GM12878 (cell line): ENCODE data around the gene WDFY4. TPM values are rescaled to one million over a fixed set of nuclear protein-coding genes. Genes with fewer than 3 reads are reported as not detected.

Source experiments
- ATAC-seq: fragments of 200-7000 bp; cut with Tn5 transposase; 3 replicates; pipeline ENCODE4 v1.9.1; 2020; ENCODE audit warnings: mild to moderate bottlenecking, moderate library complexity
- BruUV-seq: library from RNA; stranded (reverse); fragments of 400-500 nt; replicated peaks from 2 replicates; lab custom pipeline; 2021; lab: Mats Ljungman, UMichigan
- CTCF ChIA-PET: fragments of 300-600 bp; sonication (Branson Sonifier 250); formaldehyde crosslinking; extraction: SDS; loops from one replicate; lab custom pipeline; 2021; ENCODE audit warnings: inconsistent platforms; lab: Yijun Ruan, JAX
- POLR2A ChIA-PET: fragments of 350-600 bp; formaldehyde crosslinking; extraction: SDS; loops from one replicate; lab custom pipeline; 2021; ENCODE audit warnings: inconsistent platforms; lab: Charles Lee
- RAD21 ChIA-PET: fragments of 300-600 bp; sonication (Branson Sonifier 250); formaldehyde crosslinking; loops from one replicate; lab custom pipeline; 2023; ENCODE audit warnings: antibody characterized with exemption; ENCODE audit not compliant: unreplicated experiment; lab: Charles Lee
- SMC1A ChIA-PET: fragments of 300-600 bp; sonication (Branson Sonifier 250); formaldehyde crosslinking; loops from one replicate; lab custom pipeline; 2023; ENCODE audit not compliant: unreplicated experiment, uncharacterized antibody; lab: Charles Lee
- DNase-seq: peaks from one replicate; pipeline ENCODE4 v3.0.0-alpha.2; 2011; ENCODE audit warnings: low read depth, low spot score
- FAIRE-seq: peaks from 3 replicates; lab custom pipeline; 2011; peaks lifted over from hg19 to GRCh38; lab: Jason Lieb, UNC
- H2AFZ ChIP-seq: 2 replicates; pipeline ENCODE4 v1.6.0; 2011; ENCODE audit warnings: low read depth, low read length, control low read depth; ENCODE audit not compliant: control insufficient read depth
- H3K27ac ChIP-seq: 2 replicates; pipeline ENCODE4 v1.5.1; 2011; ENCODE audit warnings: control low read depth; ENCODE audit not compliant: control insufficient read depth, insufficient read depth
- H3K27me3 ChIP-seq, 2 experiments: replicated peaks in 1 of 2; 2 replicates each; pipeline versions ENCODE4 v1.6.0 to v1.6.1; 2011; ENCODE audit warnings: low read length in 1 of 2; ENCODE audit not compliant: control insufficient read depth in 2 of 2, insufficient read depth in 2 of 2
- H3K36me3 ChIP-seq, 2 experiments: 2 replicates each; pipeline ENCODE4 v1.5.1; 2011; ENCODE audit warnings: low read length in 1 of 2; ENCODE audit not compliant: control insufficient read depth in 2 of 2, insufficient read depth in 2 of 2
- H3K4me1 ChIP-seq: 2 replicates; pipeline ENCODE4 v1.6.1; 2011; ENCODE audit warnings: mild to moderate bottlenecking, low read length, moderate library complexity, mixed read lengths; ENCODE audit not compliant: control insufficient read depth, insufficient read depth
- H3K4me2 ChIP-seq: 2 replicates; pipeline ENCODE4 v1.6.0; 2011; ENCODE audit warnings: control low read depth; ENCODE audit not compliant: control insufficient read depth, insufficient read depth
- H3K4me3 ChIP-seq: fragments of 200-600 bp; sonication (generic); 2 replicates; pipeline ENCODE4 v1.5.1; 2016
- H3K79me2 ChIP-seq: 2 replicates; pipeline ENCODE4 v1.6.0; 2011; ENCODE audit warnings: low read length; ENCODE audit not compliant: control insufficient read depth, insufficient read depth
- H3K9ac ChIP-seq: 2 replicates; pipeline ENCODE4 v1.8.0; 2011; ENCODE audit warnings: low read length, control low read depth, mixed read lengths; ENCODE audit not compliant: control insufficient read depth, insufficient read depth
- H3K9me3 ChIP-seq: replicated peaks from 3 replicates; pipeline ENCODE4 v1.5.1; 2011; ENCODE audit warnings: mild to moderate bottlenecking, low read length; ENCODE audit not compliant: control insufficient read depth, insufficient read depth
- H4K20me1 ChIP-seq: 2 replicates; pipeline ENCODE4 v1.6.0; 2011; ENCODE audit not compliant: control insufficient read depth, insufficient read depth
- BCL11A ChIP-seq: IDR thresholded peaks from 2 replicates; pipeline ENCODE4 v1.6.1; 2011; ENCODE audit warnings: low read depth, low read length
- BMI1 ChIP-seq: fragments of 450-650 bp; IDR thresholded peaks from 2 replicates; pipeline ENCODE4 v1.6.1; 2016; ENCODE audit warnings: mild to moderate bottlenecking, moderate library complexity, borderline replicate concordance
- CBFB ChIP-seq: IDR thresholded peaks from 2 replicates; pipeline ENCODE4 v1.6.1; 2016; ENCODE audit warnings: antibody characterized with exemption, low read depth
- CHD2 ChIP-seq: IDR thresholded peaks from 2 replicates; pipeline ENCODE4 v1.6.1; 2011; ENCODE audit warnings: low read depth, low read length, improper control_type of control experiment, borderline replicate concordance
- CREB1 ChIP-seq: IDR thresholded peaks from 2 replicates; pipeline ENCODE4 v1.6.1; 2012; ENCODE audit warnings: low read depth, mild to moderate bottlenecking, inconsistent platforms
- ESRRA ChIP-seq: IDR thresholded peaks from 2 replicates; pipeline ENCODE4 v1.6.1; 2012; ENCODE audit warnings: mild to moderate bottlenecking, low read length, improper control_type of control experiment
- ETV6 ChIP-seq, 2 experiments: fragments of 450-650 bp in 1 of 2; IDR thresholded peaks in 1 of 2; conservative IDR thresholded peaks in 1 of 2; 2 replicates each; pipeline ENCODE4 v1.6.1; 2014; ENCODE audit warnings: antibody characterized with exemption in 1 of 2, borderline replicate concordance in 1 of 2, low read depth in 1 of 2, mild to moderate bottlenecking in 1 of 2, moderate library complexity in 1 of 2
- MEF2B ChIP-seq: fragments of 450-650 bp; IDR thresholded peaks from 2 replicates; pipeline ENCODE4 v1.6.1; 2018; ENCODE audit warnings: mild to moderate bottlenecking, moderate library complexity; ENCODE audit not compliant: partially characterized antibody, poor library complexity, severe bottlenecking
- NFYA ChIP-seq: IDR thresholded peaks from 2 replicates; pipeline ENCODE4 v1.6.1; 2011; ENCODE audit warnings: low read depth, mild to moderate bottlenecking, low read length, improper control_type of control experiment, borderline replicate concordance
- NR2C2 ChIP-seq: IDR thresholded peaks from 2 replicates; pipeline ENCODE4 v1.6.1; 2011; ENCODE audit warnings: borderline replicate concordance, low read depth; ENCODE audit not compliant: control insufficient read depth, insufficient read length
- SMAD5 ChIP-seq: IDR thresholded peaks from 2 replicates; pipeline ENCODE4 v1.6.1; 2016; ENCODE audit warnings: antibody characterized with exemption, low read depth
- SREBF1 ChIP-seq: IDR thresholded peaks from 2 replicates; pipeline ENCODE4 v1.6.1; 2012; ENCODE audit warnings: mild to moderate bottlenecking, low read length
- SRF ChIP-seq, 2 experiments: IDR thresholded peaks; 2 replicates each; pipeline ENCODE4 v1.6.1; 2011; ENCODE audit warnings: low read depth in 2 of 2, low read length in 2 of 2, mild to moderate bottlenecking in 1 of 2, moderate library complexity in 1 of 2
- STAT1 ChIP-seq: fragments of 450-650 bp; conservative IDR thresholded peaks from 2 replicates; pipeline ENCODE4 v1.6.1; 2014; ENCODE audit warnings: antibody characterized with exemption, mild to moderate bottlenecking
- ZSCAN29 ChIP-seq: fragments of 450-650 bp; IDR thresholded peaks from 2 replicates; pipeline ENCODE4 v1.6.1; 2017; ENCODE audit warnings: mild to moderate bottlenecking, moderate library complexity
- WGBS: methylation state at CpG from one replicate; pipeline ENCODE4 v1.1.6; 2016; ENCODE audit warnings: low lambda C conversion rate; ENCODE audit not compliant: insufficient replicate concordance, insufficient coverage; ENCODE audit errors: missing lambda C conversion rate; 5-methylcytosine and 5-hydroxymethylcytosine counted together
- in situ Hi-C: fragments of 300-500 bp; cut with MboI; formaldehyde crosslinking; loops from 9 replicates; pipeline ENCODE4 v1.14.3; 2018; ENCODE audit warnings: mixed read lengths
- intact Hi-C: fragments of 100-400 bp; cut with micrococcal nuclease; formaldehyde crosslinking; loops from one replicate; pipeline ENCODE4 v1.14.2; 2022; ENCODE audit not compliant: unreplicated experiment
- polyA plus RNA-seq, 11 experiments: library from polyadenylated mRNA; depleted of rRNA in 4 of 11; unstranded in 6 of 11; stranded (reverse) in 5 of 11; fragments of >200 nt; fragmentation: Nextera tagmentation in 4 of 11; fragmentation: Illumina TruSeq in 1 of 11; extraction: Ambion mirVana in 4 of 11; extraction: Trizol in 1 of 11; gene quantifications; 1 replicate in 1 of 11; 2 replicates in 10 of 11; pipeline versions ENCODE4 v1.2.1 to v1.2.3, GENCODE V29; 2011 to 2016; ENCODE audit warnings: inconsistent platforms in 2 of 11, missing spikeins in 2 of 11, low read depth in 1 of 11
- total RNA-seq, 4 experiments: library from RNA; depleted of rRNA in 3 of 4; stranded (reverse); fragments of >200 nt in 3 of 4; fragmentation: Illumina TruSeq in 1 of 4; extraction: Trizol in 1 of 4; gene quantifications; 2 replicates each; pipeline versions ENCODE4 v1.2.1 to v1.2.3, GENCODE V29; 2013 to 2021
- TF ChIP-seq, protein P1 (sequence below): fragments of 450-650 bp; formaldehyde crosslinking; IDR thresholded peaks from 2 replicates; pipeline ENCODE4 v1.5.0; 2022; ENCODE audit warnings: mild to moderate bottlenecking, missing genetic modification characterization

The WDFY4 gene
- total and polyA plus RNA-seq, 10 of the 15 experiments (the other 5 are each of a cell fraction or from before 2014, with no cell fraction given) = 13.5 to 132 (median 47.3) TPM

DNA sequence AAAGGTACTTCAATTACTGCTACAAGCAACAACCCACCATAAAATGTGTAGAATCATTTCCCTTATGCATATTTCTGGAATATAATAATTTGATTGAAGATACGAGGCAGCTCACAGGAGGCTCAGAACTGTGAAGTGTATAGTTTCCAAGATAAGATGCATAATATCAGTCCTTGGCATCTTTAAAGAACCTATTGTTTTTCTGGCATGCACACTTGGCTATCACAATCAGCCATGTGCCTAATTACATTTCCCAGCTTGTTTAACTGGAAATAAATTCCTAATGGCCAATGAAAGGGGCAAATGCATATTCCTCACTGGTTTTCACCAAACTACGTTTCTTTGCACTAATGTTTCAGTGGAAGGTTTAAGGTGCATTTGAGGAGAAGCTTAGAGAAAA is 338.4 kb downstream of the WDFY4 start:
- DNase-seq = no peak
- WGBS = 4% methylated on average over 2 of the region's 2 CpGs
- ChIA-PET CTCF (interaction anchor here (1.3 kb wide), 1 partner anchor 9 kb away, joined by 4 read pairs; no protein-coding TSS in a partner anchor), POLR2A (no interaction called here), RAD21 (no interaction called here), SMC1A (interaction anchor here (1.1 kb wide), 1 partner anchor 19 kb away, joined by 3 read pairs; no protein-coding TSS in a partner anchor)
- no peak for FAIRE-seq
- Histone ChIP-seq H3K4me1 (no peaks in the 10 kb centered on the region), H4K20me1 (no peaks in the 10 kb centered on the region), H3K79me2 (no peaks in the 10 kb centered on the region), H3K9ac (no peak overlapping the region), H3K4me3 (no peak overlapping the region), H3K9me3 (no peaks in the 10 kb centered on the region), H3K27ac (no peak overlapping the region), H3K36me3 (no peaks in the 10 kb centered on the region), H3K4me2 (no peak overlapping the region), H2AFZ (no peak overlapping the region), H3K27me3 (peaks cover 0 to 5% of the 10 kb centered on the region in 2 experiments; a peak in 1 of 4 replicates)
- no peak for ATAC-seq
- BruUV-seq = no TSS peak
- intact Hi-C loops = no loop called here
- in situ Hi-C loops = no loop called here
- no peak for TF ChIP-seq ESRRA
- TF ChIP-seq SREBF1 = no peak
- TF ChIP-seq BMI1 = no peak
- TF ChIP-seq ETV6 (conservative IDR thresholded peaks at IDR 0.05 in 1 of 2, IDR thresholded peaks at IDR 0.05 in 1 of 2; ENCODE audit: borderline replicate concordance in 1 of 2, low read depth in 1 of 2) = no peak
- TF ChIP-seq ZSCAN29 = no peak
- no peak for TF ChIP-seq STAT1
- TF ChIP-seq NFYA = no peak
- no peak for TF ChIP-seq CBFB
- TF ChIP-seq NR2C2 = no peak
- TF ChIP-seq SRF (IDR thresholded peaks at IDR 0.05; ENCODE audit: low read depth in 2 of 2, low read length in 2 of 2) = no peak
- TF ChIP-seq BCL11A = no peak
- no peak for TF ChIP-seq MEF2B
- no peak for TF ChIP-seq CHD2
- no peak for TF ChIP-seq CREB1
- TF ChIP-seq, protein P1, sequence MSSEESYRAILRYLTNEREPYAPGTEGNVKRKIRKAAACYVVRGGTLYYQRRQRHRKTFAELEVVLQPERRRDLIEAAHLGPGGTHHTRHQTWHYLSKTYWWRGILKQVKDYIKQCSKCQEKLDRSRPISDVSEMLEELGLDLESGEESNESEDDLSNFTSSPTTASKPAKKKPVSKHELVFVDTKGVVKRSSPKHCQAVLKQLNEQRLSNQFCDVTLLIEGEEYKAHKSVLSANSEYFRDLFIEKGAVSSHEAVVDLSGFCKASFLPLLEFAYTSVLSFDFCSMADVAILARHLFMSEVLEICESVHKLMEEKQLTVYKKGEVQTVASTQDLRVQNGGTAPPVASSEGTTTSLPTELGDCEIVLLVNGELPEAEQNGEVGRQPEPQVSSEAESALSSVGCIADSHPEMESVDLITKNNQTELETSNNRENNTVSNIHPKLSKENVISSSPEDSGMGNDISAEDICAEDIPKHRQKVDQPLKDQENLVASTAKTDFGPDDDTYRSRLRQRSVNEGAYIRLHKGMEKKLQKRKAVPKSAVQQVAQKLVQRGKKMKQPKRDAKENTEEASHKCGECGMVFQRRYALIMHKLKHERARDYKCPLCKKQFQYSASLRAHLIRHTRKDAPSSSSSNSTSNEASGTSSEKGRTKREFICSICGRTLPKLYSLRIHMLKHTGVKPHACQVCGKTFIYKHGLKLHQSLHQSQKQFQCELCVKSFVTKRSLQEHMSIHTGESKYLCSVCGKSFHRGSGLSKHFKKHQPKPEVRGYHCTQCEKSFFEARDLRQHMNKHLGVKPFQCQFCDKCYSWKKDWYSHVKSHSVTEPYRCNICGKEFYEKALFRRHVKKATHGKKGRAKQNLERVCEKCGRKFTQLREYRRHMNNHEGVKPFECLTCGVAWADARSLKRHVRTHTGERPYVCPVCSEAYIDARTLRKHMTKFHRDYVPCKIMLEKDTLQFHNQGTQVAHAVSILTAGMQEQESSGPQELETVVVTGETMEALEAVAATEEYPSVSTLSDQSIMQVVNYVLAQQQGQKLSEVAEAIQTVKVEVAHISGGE (CRISPR knock-in tag) = no peak
- TF ChIP-seq SMAD5 = no peak
